ENCODE data around the gene HNRNPUL2. TPM values are rescaled to one million over a fixed set of nuclear protein-coding genes. Genes with fewer than 3 reads are reported as not detected.
A peak's percentile ranks its signal among the peaks of the same experiment; 100 is the strongest.
"Not testable (repeated sequence)": the region's sequence is repeated elsewhere in the genome, so short reads cannot be mapped to it uniquely, and the experiment has no call there.

The HNRNPUL2 gene
- total and polyA plus RNA-seq, 4 experiments from 2014 or later, result 0.30 to 83.4 (median 41.4) TPM

DNA sequence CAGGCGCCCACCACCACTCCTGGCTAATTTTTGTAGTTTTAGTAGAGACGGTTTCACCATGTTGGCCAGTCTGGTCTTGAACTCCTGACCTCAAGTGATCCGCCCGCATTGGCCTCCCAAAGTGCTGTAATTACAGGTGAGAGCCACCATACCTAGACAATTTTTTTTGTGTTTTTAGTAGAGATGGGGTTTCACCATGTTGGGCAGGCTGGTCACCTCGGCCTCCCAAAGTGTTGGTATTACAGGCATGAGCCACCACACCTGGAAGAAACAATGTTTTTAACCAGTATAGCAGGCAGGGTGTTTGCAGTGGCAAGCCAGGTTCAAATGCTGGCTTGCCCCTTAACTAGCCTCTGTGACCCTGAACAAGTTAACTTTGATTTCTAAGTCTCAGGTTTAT is 22.7 kb upstream of the HNRNPUL2 start:
- POLR2A ChIA-PET (ENCODE audit: partially characterized antibody), result interaction anchor here (0.6 to 10.0 kb wide), 3 partner anchors 11 to 110 kb away, joined by 4 to 231 read pairs (median 5); partner anchors contain the start of genes HNRNPUL2, POLR2G and TTC9C
- not testable (repeated sequence) for H3K9me3 Mint-ChIP-seq

DNA sequence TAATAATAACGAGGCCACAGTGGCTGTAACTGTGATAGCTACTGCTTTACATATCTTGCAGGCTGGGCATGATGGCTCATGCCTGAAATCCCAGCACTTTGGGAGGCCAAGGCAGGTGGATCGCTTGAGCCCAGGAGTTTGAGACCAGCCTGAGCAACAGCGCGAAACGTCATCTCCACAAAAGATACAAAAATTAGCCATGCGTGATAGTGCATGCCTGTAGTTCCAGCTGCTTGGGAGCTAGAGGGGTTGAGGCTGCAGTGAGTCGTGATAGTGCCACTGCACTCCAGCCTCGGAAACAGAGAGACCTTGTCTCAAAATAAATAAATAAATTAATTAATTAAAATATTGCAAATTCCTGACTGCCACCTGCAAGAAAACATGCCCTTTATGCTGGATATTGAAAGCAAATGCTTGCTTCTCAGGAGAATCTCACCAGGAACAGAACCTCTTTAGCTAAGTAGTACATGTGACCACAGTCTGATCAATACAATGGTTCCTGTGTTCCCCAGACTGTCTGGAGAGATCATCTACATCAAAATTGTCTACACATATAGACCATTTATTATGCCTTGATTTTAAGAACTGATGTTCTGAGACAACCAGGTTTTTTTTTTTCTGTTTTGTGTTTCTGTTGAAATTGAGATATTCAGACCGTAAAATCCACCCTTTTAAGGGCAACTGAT is 20.4 kb upstream of the HNRNPUL2 start:
- H3K9me3 ChIP-seq (ENCODE audit: control insufficient read depth in 1 of 2, low read length in 2 of 2), result no peaks in the 10 kb centered on the region
- no peak overlapping the region for H3K27ac ChIP-seq (ENCODE audit: low read depth, low read length)
- CTCF ChIA-PET (ENCODE audit: partially characterized antibody), result interaction anchor here (0.6 to 1.4 kb wide), 3 partner anchors 18 to 71 kb away, joined by 3 to 5 read pairs (median 4); partner anchors contain the start of gene TMEM179B
- no peaks in the 10 kb centered on the region for H3K27me3 ChIP-seq (ENCODE audit: insufficient read depth, low read length)
- Mint-ChIP-seq H3K4me3 (no peak overlapping the region), H3K27me3 (no peaks in the 10 kb centered on the region), H3K27ac (no peak overlapping the region), H3K4me1 (peaks cover 9 to 26% (median 14%) of the 10 kb centered on the region in 4 donors), H3K9me3 (no peaks in the 10 kb centered on the region), H3K36me3 (peaks cover 8 to 14% of the 10 kb centered on the region in 2 donors)
- H3K4me1 ChIP-seq (ENCODE audit: insufficient read depth, low read length), result peaks cover 30% of the 10 kb centered on the region
- POLR2A ChIA-PET (ENCODE audit: partially characterized antibody), result interaction anchor here (1.5 to 1.7 kb wide), 2 partner anchors 20 to 93 kb away, joined by 4 to 11 read pairs; partner anchors contain the start of gene HNRNPUL2
- peaks cover 6% of the 10 kb centered on the region for H3K36me3 ChIP-seq (ENCODE audit: insufficient read depth, low read length)
- H3K4me3 ChIP-seq (ENCODE audit: low read length in 2 of 2), result no peak overlapping the region
- no peak for DNase-seq
- intact Hi-C loops (cut with micrococcal nuclease), result no loop called here

More for the DNA sequence above, 22.7 kb upstream of the HNRNPUL2 start:
- DNase-seq; H3K27me3 Mint-ChIP-seq; H3K27ac ChIP-seq (ENCODE audit: low read depth, low read length); H3K4me3 Mint-ChIP-seq; H3K27me3 ChIP-seq (ENCODE audit: insufficient read depth, low read length); H3K9me3 ChIP-seq (ENCODE audit: control insufficient read depth in 1 of 2, low read length in 2 of 2); intact Hi-C loops (cut with micrococcal nuclease); H3K4me3 ChIP-seq (ENCODE audit: low read length in 2 of 2): not testable (repeated sequence)
- Mint-ChIP-seq H3K36me3 (peaks cover 12 to 23% of the 10 kb centered on the region in 2 donors), H3K27ac (peak overlapping the region in 3 of 7 donors; percentile 22 to 68 (median 46)), H3K4me1 (peaks cover 15 to 45% (median 28%) of the 10 kb centered on the region in 4 donors)
- Histone ChIP-seq H3K36me3 (ENCODE audit: insufficient read depth, low read length) (peaks cover 11% of the 10 kb centered on the region), H3K4me1 (ENCODE audit: insufficient read depth, low read length) (peaks cover 45% of the 10 kb centered on the region)
- CTCF ChIA-PET (ENCODE audit: partially characterized antibody), result interaction anchor here (1.2 kb wide), 1 partner anchor 36 kb away, joined by 3 read pairs; no protein-coding TSS in a partner anchor

GRCh38 chr11:62737196-62737595 is 9.9 kb upstream of the HNRNPUL2 start:
- Histone ChIP-seq H3K27ac (ENCODE audit: low read depth, low read length) (no peak overlapping the region), H3K36me3 (ENCODE audit: insufficient read depth, low read length) (peaks cover 25% of the 10 kb centered on the region), H3K4me3 (ENCODE audit: low read length in 2 of 2) (no peak overlapping the region), H3K4me1 (ENCODE audit: insufficient read depth, low read length) (no peaks in the 10 kb centered on the region), H3K27me3 (ENCODE audit: insufficient read depth, low read length) (no peaks in the 10 kb centered on the region), H3K9me3 (ENCODE audit: control insufficient read depth in 1 of 2, low read length in 2 of 2) (no peaks in the 10 kb centered on the region)
- POLR2A ChIA-PET (ENCODE audit: partially characterized antibody), result interaction anchor here (0.5 to 1.6 kb wide), 2 partner anchors 9 to 126 kb away, joined by 3 to 5 read pairs; partner anchors contain the start of gene TTC9C
- Mint-ChIP-seq H3K27me3 (no peaks in the 10 kb centered on the region), H3K36me3 (peaks cover 27 to 43% of the 10 kb centered on the region in 2 donors), H3K9me3 (no peaks in the 10 kb centered on the region), H3K27ac (no peak overlapping the region), H3K4me1 (peaks cover 6 to 8% (median 7%) of the 10 kb centered on the region in 4 donors), H3K4me3 (no peak overlapping the region)
- intact Hi-C loops (cut with micrococcal nuclease), result no loop called here
- CTCF ChIA-PET (ENCODE audit: partially characterized antibody), result interaction anchor here (1.3 kb wide), 1 partner anchor 49 kb away, joined by 3 read pairs; no protein-coding TSS in a partner anchor
- DNase-seq, result no peak

DNA sequence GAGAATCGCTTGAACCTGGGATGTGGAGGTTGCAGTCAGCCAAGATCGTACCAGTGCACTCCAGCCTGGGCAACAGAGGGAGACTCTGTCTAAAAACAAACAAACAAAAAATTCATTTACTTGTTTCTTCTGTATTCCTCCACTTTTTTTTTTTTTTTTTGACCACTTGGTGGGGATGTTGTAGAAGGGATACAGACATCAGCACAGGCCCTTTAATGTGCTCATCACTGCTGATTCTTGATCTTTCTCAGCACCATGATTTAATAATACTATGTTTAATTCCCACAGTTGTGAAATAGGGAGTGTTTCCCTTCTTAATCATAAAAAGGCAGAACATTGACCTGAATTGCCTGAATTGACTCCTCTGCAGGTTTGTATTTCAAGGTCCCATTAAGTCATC is 5.6 kb upstream of the HNRNPUL2 start:
- intact Hi-C loops (cut with micrococcal nuclease), result no loop called here
- peaks cover 15 to 39% of the 10 kb centered on the region in 2 donors for H3K36me3 Mint-ChIP-seq
- Histone ChIP-seq H3K4me1 (ENCODE audit: insufficient read depth, low read length) (peaks cover 18% of the 10 kb centered on the region), H3K27me3 (ENCODE audit: insufficient read depth, low read length) (no peaks in the 10 kb centered on the region), H3K4me3 (ENCODE audit: low read length in 2 of 2) (no peak overlapping the region), H3K36me3 (ENCODE audit: insufficient read depth, low read length) (peaks cover 15% of the 10 kb centered on the region), H3K27ac (ENCODE audit: low read depth, low read length) (no peak overlapping the region), H3K9me3 (ENCODE audit: control insufficient read depth in 1 of 2, low read length in 2 of 2) (no peaks in the 10 kb centered on the region)
- no peaks in the 10 kb centered on the region for H3K27me3 Mint-ChIP-seq
- peak in 3 of 5 donors; percentile 19 to 37 (median 32) for DNase-seq
- POLR2A ChIA-PET (ENCODE audit: partially characterized antibody), result no interaction called here
- CTCF ChIA-PET (ENCODE audit: partially characterized antibody), result interaction anchor here (0.7 kb wide), 1 partner anchor 9 kb away, joined by 3 read pairs; no protein-coding TSS in a partner anchor
- H3K4me3 Mint-ChIP-seq, result peak overlapping the region in 1 of 8 donors; percentile 20
- peaks cover 12 to 38% (median 25%) of the 10 kb centered on the region in 4 donors for H3K4me1 Mint-ChIP-seq
- no peaks in the 10 kb centered on the region for H3K9me3 Mint-ChIP-seq
- peak overlapping the region in 5 of 7 donors; percentile 10 to 60 (median 24) for H3K27ac Mint-ChIP-seq

GRCh38 chr11:62730076-62730475 is 2.8 kb upstream of the HNRNPUL2 start:
- ChIA-PET CTCF (ENCODE audit: partially characterized antibody) (interaction anchor here (0.9 to 1.6 kb wide), 7 partner anchors 10 to 63 kb away, joined by 3 to 5 read pairs (median 4); no protein-coding TSS in a partner anchor), POLR2A (ENCODE audit: partially characterized antibody) (interaction anchor here (1.0 to 15.3 kb wide), 10 partner anchors 18 to 151 kb away, joined by 3 to 283 read pairs (median 76); partner anchors contain the start of genes BSCL2, C11orf98, CSKMT and GNG3)
- intact Hi-C loops (cut with micrococcal nuclease); H3K27me3 ChIP-seq (ENCODE audit: insufficient read depth, low read length); H3K9me3 ChIP-seq (ENCODE audit: control insufficient read depth in 1 of 2, low read length in 2 of 2); H3K36me3 ChIP-seq (ENCODE audit: insufficient read depth, low read length); H3K27me3 Mint-ChIP-seq; H3K9me3 Mint-ChIP-seq; DNase-seq; H3K27ac ChIP-seq (ENCODE audit: low read depth, low read length): not testable (repeated sequence)
- Histone ChIP-seq H3K4me3 (ENCODE audit: low read length in 2 of 2) (peak overlapping the region; percentile 9 to 35), H3K4me1 (ENCODE audit: insufficient read depth, low read length) (peaks cover 26% of the 10 kb centered on the region)
- Mint-ChIP-seq H3K36me3 (peaks cover 18 to 40% of the 10 kb centered on the region in 2 donors), H3K4me1 (peaks cover 19 to 62% (median 33%) of the 10 kb centered on the region in 4 donors), H3K4me3 (peak overlapping the region; percentile 63 to 97 (median 88)), H3K27ac (peak overlapping the region in 4 of 7 donors; percentile 9 to 55 (median 24))

- Histone ChIP-seq H3K9me3 (ENCODE audit: control insufficient read depth in 1 of 2, low read length in 2 of 2) (no peaks in the 10 kb centered on the region), H3K4me3 (ENCODE audit: low read length in 2 of 2) (peak within 1 kb of the TSS; percentile 95 to 99), H3K27me3 (ENCODE audit: insufficient read depth, low read length) (no peaks in the 10 kb centered on the region), H3K36me3 (ENCODE audit: insufficient read depth, low read length) (peaks cover 9% of the 10 kb centered on the region), H3K27ac (ENCODE audit: low read depth, low read length) (peak within 1 kb of the TSS; percentile 93), H3K4me1 (ENCODE audit: insufficient read depth, low read length) (peaks cover 42% of the 10 kb centered on the region)
- ChIA-PET CTCF (ENCODE audit: partially characterized antibody) (interaction anchor here (0.7 to 3.3 kb wide), 11 partner anchors 11 to 153 kb away, joined by 3 to 21 read pairs (median 4); partner anchors contain the start of genes POLR2G, SLC3A2, TMEM179B and ZBTB3), POLR2A (ENCODE audit: partially characterized antibody) (interaction anchor here (0.6 to 15.3 kb wide), 38 partner anchors 9 to 1995 kb away, joined by 3 to 283 read pairs (median 8); partner anchors contain the start of genes B3GAT3, BSCL2, C11orf98 and CSKMT)
- Mint-ChIP-seq H3K4me3 (peak within 1 kb of the TSS; percentile 84 to 97 (median 94)), H3K27ac (peak within 1 kb of the TSS; percentile 98 to 99 (median 99)), H3K27me3 (no peaks in the 10 kb centered on the region), H3K36me3 (peaks cover 27 to 54% of the 10 kb centered on the region in 2 donors), H3K9me3 (peaks cover 0 to 2% (median 0%) of the 10 kb centered on the region in 8 donors), H3K4me1 (peaks cover 32 to 79% (median 48%) of the 10 kb centered on the region in 4 donors)
- DNase-seq, result peak; percentile 83 to 90 (median 85)
- intact Hi-C loops (cut with micrococcal nuclease), result loop anchor here (1.0 to 2.0 kb wide), 4 partner anchors 26 to 104 kb away; partner anchors contain the start of genes STX5, TAF6L, TEX54 and ZBTB3
Observed at GRCh38 chr11:62728171-62728988, 1.1 kb upstream of the HNRNPUL2 start, which contains the start of gene TTC9C. Gene TTC9C (plus strand): TSS chr11:62728486. CDS start chr11:62728849, 363 bp downstream.
